Stimulated activated CD4-positive, alpha-beta T cell treated with anti-CD3 and anti-CD28 coated beads, Interleukin-12 subunit alpha, Interleukin-12 subunit beta, amount 100 ng/mL, for 48 hours (primary cell): Measurements from ENCODE around the gene IL23R.
A peak's percentile ranks its signal among the peaks of the same experiment; 100 is the strongest.
"Not testable (repeated sequence)": the region's sequence is repeated elsewhere in the genome, so short reads cannot be mapped to it uniquely, and the experiment has no call there.

Experiments
- DNase-seq, 3 donors: peaks; one replicate each; pipeline ENCODE4 v3.0.0-alpha.2; 2020; ENCODE audit warnings: low read depth in 2 of 3, low spot score in 1 of 3

IL23R gene

DNA sequence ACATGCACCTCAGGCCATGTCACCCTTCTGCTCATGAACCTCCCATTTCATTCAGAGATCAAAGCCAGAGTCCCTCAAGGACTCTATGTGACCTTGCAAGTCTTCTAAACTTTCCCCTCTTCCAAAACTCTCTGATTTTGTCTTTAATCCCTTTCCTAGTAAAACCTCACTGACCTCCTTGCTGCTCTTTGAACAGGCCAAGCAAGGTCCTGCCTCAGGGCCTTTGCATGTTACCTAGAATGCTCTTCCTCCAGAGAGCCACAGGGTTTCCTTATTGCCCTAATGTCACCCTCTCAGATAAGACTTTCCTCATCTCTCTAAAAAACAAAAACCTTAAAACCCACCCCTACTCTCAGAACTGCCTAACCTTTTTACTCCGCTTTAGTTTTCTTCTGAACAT lies 26.6 kb downstream of the IL23R start:
- no peak for DNase-seq

DNA sequence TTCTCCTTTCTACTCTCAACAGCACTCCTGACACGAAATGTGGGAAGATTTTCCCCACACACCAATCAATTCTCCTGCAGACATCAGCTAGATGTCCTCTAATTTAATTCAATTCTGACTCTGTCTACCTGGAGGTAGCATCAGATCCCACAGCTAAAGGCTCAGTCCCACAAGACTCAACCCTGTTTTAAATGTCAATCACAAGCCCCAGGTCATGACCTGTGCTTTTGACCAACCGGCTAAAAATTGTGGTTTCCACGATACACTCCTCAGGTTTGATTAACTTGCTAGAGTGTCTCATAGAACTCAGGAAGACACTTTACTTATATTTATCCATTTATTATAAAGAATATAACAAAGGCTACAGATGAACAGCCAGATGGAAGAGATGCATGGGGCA lies 27.4 kb downstream of the IL23R start:
- no peak for DNase-seq

DNA sequence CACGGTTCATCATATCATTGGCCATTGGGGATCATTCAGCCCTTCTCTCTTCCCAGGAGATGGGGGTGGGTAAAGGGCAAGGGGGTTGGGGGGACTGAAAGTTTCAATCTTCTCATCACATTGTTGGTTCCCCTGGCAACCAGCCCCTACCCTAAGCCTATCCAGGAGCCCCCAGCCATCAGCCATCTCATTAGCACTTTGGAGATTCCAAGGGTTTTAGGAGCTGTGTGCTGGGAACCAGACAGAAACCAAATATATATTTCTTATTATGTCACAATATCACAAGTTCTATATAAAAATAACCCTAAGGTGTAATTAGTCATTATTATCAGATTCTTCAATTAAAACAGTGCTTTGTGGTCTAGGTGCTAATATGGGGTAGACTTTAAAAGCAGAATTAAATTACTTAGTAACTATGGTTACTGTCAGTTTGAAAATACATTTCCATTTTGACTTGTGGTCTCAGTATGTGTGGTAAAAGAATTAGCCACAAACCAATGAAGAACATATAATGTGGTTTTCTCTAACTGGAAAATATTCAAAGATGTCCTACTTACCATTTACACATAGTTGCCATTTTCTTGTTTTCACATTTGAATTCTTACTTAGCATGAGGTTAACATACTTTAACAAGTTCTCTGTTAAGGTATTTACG lies 28.1 kb downstream of the IL23R start:
- DNase-seq: no peak

DNA sequence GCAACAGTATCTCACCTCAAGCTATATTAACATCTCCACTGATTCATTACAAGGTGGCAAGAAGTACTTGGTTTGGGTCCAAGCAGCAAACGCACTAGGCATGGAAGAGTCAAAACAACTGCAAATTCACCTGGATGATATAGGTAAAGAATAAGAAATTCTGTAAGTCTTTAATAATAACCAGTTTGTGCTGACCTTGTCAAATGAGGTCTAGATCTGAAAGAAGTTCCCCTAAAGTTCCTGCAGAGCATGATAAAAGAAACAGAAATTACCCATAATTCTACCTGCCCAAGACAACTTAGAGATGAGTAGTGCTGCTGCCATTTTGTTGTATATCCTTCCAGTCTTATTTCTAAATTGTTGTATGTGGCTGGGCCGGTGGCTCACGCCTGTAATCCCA lies 34.5 kb downstream of the IL23R start:
- no peak for DNase-seq

DNA sequence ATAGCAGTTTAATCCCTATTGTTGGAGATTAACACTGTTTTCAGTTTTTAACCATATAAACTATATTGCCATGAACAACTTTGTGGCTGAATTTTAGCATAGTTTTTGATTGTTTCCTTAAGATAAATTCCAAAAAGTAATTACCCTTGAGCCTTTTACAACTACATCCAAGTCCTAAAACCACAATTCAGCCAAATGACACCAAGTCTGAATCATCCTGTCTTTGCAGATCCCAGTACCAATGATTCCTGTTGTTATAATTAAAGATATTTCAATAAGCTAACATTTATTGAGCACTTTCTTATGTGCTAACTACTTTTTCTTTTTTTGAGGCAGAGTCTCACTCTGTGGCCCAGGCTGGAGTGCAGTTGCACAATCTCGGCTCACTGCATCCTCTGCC lies 35.6 kb downstream of the IL23R start:
- no peak for DNase-seq

DNA sequence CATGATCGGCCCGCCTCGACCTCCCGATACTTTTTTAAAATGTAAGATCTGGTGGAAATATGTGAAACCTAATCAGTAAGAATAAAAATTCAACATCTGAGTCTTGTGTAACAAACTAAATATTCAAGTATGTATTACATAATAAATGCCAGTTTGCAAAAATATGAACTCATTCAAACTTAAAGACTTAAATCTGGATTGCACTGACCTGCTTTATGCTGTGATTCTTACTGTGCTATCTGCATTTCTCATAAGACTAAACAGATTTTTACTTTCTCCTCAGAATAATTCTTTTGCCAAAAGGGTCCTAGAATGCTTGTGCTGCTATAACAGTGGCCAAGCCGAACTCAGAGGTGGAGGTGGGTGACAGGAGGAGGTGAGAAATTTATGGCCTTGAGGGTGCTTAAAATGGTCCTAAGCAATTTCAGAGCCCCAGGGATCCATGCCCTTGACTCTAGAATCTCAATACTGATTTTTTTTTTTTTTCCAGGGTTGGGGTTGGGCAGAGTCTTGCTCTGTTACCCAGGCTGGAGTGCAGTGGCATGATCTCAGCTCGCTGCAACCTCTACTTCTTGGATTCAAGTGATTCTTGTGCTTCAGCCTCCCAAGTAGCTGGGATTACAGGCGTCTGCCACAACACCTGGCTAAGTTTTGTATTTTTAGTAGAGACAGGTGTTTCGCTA lies 38.2 kb downstream of the IL23R start:
- DNase-seq: no peak

DNA sequence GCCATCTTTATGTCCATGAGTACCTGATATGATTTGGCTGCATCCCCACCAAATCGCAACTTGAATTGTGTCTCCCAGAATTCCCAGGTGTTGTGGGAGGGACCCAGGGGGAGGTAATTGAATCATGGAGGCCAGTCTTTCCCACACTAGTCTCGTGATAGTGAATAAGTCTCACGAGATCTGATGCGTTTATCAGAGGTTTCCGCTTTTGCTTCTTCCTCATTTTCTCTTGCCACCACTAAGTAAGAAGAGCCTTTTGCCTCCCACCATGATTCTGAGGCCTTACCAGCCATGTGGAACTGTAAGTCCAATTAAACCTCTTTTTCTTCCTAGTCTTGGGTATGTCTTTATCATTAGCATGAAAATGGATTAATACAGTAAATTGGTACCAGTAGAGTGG lies 41.1 kb downstream of the IL23R start:
- not testable (repeated sequence) for DNase-seq

DNA sequence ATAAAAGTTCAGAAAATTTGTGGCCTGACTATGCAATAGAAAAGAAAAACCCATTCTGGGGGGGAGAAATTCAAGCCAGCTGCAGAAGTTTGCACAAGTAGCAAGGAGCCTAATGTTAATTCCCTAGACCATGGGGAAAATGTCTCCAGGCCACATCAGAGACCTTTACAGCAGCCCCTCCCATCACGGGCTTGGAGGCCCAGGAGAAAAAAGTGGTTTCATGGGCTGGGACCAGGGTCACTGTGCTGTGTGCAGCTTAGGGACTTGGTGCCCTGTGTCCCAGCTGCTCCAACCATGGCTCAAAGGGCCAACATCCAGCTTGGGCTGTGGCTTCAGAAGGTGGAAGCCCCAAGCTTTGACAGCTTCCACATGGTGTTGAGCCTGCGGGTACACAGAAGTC lies 42.0 kb downstream of the IL23R start:
- no peak for DNase-seq

DNA sequence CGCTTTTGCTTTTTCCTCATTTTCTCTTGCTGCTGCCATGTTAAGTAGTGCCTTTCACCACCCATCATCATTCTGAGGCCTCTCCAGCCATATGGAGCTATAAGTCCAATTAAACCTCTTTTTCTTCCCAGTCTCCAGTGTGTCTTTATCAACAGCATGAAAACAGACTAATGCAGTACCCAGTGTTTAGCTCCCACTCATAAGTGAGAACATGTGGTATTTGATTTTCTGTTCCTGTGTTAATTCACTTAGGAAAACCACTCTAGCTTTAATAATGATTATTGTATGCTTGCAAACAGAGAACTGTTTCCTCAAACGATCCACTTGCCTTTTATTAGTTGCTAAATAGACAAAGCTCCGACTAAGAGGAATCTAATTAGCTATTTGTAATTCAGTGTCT lies 43.3 kb downstream of the IL23R start:
- DNase-seq: no peak

DNA sequence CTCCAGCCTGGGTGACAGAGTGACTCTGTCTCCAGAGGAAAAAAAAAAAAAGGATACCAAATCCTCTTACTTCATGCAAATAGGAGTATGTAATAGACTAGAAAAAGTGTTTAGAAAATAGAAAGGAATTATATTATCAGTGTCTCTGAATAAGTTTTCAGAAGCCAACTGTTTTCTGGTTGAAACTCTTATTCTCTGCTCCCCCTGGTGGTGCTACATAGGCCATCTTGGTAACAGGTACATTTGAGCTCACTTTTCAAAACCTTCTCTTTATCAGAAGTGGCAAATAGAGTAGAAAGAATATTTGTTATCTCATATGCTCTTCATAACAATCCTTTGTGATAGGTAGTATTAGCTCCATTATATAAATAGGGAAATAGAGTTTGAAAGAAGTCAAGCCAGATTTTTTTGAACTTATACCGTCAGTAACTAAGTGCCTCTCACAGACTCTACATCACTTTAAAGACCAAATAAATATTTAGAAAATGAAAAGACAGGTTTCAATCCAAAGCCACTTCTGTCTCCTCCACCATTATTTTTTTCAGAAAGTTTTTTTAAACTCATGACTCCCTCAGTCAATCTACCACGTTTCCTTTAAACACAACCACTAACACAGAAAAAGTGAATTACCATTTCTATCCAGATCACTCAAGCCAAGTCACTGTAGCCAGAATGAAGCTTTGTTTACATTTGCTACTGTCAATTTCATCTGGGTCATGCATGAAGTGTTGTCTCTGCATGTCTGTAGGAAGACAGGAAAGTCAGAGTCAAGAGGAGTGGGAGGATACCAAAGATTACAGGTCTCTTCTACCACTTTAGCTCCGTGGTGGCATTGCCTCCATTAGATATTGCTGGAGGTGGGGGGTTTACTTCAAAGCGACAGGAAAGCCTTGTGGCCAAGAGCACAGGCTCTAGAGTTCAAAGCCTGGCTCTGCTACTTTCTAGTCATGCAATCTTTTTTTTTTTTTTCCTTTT lies 45.6 kb downstream of the IL23R start:
- DNase-seq: peak in 1 of 3 donors; percentile 53

DNA sequence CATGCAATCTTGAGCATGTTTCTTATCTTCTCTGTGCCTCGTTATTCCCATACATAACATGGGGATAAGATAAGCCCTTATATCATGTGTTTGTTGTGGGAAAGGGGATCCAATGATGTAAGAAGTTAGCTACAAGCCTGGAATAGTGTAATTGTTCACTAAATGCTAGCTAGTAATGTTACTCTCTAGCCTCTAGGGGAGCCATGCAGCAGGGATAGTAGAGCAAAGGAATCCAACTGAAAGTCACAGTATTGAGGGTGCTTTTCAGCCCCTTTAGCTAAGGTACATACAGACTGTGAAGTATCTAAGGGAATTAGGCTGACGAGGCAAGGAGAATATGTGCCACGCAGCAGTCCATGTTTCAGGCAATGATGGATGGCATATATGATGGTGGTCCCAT lies 46.9 kb downstream of the IL23R start:
- DNase-seq: no peak

DNA sequence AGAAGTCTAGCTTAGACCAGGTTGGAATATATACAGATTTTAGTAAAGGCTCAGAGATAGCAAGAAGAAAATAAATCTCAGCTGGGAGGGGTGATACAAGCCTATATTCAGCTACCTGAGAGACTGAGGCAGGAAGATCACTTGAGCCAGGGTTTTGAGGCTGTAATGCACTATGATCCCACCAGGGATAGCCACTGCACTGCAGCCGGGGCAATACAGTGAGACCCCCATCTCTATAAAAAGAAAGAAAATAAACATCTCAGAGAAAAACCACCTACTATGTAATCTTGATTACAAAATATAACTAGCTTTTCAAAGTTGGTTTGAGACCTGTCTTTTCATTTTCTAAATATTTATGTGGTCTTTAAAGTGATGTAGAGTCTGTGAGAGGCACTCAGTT lies 47.7 kb downstream of the IL23R start:
- no peak for DNase-seq

DNA sequence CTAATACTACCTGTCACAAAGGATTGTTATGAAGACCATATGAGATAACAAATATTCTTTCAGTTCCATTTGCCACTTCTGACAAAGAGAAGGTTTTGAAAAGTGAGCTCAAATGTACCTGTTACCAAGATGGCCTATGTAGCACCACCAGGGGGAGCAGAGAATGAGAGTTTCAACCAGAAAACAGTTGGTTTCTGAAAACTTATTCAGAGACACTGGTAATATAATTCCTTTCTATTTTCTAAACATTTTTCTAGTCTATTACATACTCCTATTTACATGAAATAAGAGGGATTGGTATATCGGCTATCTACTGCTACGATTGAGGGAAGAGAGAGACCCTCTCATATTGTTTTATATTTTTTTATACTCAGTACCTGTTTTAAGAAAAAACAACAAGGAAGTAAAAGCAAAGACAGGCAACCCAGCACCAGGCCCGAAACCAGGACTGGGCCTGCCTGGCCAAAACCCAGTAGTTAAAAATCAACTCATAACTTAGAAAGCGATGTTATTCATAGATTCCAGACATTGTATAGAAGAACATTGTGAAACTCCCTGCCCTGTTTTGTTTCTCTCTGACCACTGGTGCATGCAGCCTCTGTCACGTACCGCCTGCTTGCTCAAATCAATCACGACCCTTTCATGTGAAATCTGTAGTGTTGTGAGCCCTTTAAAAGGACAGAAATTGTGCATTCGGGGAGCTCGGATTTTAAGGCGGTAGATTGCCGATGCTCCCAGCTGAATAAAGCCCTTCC lies 48.3 kb downstream of the IL23R start:
- DNase-seq: peak in 2 of 3 donors; percentile 44 to 64

DNA sequence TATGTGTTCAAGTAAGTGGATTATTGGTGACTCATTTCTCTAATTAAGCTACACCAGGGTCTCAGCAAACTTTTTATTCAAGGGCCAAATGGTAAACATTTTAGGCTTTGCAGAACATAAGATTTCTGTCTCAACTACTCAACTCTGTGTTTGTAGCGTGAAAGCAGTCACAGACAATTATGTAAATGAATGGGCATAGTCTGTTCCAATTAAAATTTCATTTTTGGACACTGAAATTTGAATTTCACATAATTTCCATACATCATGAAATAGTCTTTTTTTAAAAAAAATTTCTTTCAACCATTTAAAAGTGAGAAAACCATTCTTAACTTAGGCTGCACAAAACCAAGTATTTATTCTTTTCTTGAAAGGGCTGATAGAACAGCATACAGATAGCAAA lies 50.1 kb downstream of the IL23R start:
- DNase-seq: no peak

DNA sequence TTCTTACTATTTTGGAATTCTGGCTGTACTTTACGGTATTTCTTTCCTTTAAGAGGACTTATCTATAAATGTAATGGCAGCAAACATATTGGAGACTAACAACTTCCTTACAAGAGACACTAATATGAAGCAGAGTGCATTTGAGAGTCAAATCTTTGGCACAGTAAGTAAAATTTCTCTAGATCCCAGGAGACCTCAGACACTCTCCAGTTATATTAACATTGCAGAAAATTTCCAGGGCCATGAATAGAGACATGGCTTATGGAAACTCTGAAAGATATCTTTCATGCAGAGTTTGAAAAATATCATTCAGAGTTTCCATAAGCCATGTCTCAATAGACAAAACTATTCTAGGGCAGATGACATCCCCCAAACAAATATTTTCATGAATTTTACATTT lies 51.2 kb downstream of the IL23R start:
- DNase-seq: no peak

DNA sequence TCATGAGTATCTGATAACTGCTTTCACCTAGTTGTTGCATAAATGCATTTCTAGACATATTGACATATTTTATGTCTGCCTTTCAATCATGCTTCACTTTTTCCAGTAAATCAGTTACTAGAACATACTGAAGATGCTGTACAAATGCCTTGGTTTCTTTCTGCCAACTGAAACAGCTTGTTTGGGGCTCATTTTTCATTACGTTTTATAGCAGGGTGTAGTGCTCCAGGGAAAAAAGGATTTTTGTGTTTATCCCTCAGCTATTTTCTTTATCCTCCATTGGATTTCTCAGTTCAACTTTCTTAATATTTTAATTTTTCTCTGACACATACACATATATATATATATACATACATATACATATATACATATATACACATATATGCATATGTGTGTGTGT lies 51.7 kb downstream of the IL23R start:
- DNase-seq: no peak

DNA sequence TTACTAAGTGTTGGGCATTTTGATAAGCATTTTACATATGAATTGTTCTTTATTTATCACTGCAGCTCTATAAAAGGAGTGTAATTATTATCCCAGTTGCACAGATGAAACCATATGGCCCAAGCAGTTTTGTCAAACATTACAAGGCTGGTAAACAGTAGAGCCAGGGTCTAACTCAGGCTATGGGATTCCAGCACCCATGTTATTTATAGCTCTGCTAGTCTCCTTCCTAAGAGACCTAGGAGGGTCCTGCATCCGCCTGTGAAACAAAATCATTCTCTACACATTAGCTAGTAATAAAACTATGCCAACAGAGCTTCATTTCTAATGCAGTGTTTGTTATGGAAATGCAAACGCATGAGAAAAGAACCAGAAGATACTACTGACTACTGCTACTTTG lies 58.6 kb downstream of the IL23R start:
- no peak for DNase-seq

DNA sequence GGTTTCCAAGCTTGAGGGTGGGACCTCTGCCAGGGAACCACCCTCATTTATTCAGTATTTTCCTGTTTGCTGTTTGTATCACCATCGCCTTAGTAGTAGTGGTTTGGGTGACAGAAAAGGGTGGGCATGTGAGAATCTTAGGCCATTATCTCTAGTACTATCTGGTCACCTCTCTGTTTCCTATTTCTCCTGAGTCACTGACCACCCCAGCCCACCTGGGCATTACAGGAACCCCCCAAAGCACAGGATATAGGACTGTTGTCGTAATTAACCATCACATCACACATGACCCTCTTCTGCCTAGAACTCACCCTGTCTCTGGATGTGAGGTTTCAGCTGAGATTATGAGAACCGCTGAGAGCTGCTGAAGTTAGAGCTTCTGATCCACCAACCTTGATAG lies 60.4 kb downstream of the IL23R start:
- DNase-seq: no peak

DNA sequence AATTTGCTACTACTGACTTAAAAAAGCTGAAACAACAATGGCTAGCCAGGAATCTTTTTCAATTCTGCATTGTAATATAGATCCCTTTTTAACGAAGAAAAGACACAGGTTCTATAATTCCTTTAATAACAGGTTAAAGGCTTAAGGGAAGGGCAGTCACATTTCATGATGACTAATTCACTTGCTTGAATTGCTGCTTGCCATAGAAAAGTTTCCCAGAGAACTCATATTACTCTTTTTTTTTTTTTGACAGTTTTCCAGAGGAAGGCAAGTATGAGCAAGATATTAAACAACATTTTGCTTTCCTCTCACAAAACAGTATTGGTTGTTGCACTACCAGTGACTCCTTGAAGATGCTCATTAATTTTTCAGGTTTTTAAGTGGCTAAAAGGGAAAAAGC lies 60.9 kb downstream of the IL23R start:
- DNase-seq: no peak

DNA sequence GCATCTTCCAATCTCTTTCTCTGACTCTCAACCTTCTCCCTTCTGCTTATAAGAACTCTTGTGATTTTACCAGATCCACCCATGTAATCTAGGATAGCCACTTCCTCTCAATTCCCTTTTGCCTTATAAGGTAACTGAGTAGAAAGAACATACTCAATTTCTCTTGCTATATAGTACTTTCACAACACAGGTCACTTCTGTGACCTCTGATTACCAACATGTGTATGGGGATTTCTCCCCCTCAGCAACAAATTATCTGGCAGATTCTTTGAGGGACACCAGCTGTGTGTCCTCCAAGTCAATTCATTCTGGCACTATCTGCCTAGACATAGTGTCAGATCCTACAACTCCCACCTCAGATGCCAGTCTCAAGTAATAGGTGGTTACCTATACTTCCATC lies 62.5 kb downstream of the IL23R start:
- no peak for DNase-seq

DNA sequence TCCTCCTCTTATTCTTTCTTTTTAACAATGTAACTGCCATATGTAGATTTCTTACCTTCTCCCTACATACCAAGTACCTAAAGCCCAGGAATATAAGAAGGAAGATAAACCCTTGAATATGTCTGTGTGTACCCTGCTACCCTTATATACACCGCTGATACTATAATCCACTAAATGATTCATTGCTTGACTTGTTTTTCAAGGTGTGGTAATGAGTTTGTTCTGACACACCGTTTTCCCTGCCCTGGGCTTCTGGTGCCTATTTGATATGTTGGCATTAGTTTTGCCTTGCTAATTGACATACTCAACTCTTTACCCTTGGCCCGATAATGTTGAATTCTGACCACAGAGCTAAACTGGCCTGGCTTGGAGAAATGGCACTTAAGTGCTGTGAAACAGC lies 64.3 kb downstream of the IL23R start:
- no peak for DNase-seq
